NCI-H345 treated with DMSO at 0.1 percent for 48 hours (cell line): ENCODE data around the gene NR1D1.
"Not testable (repeated sequence)": the region's sequence is repeated elsewhere in the genome, so short reads cannot be mapped to it uniquely, and the experiment has no call there.

Experiments used
- DNase-seq: peaks from one replicate; lab custom pipeline; 2025; ENCODE audit not compliant: unreplicated experiment; lab: John Stamatoyannopoulos, UW

NR1D1 gene

GRCh38 chr17:40100419-40100668, at the start of gene NR1D1:
TSS of gene NR1D1 (minus strand) at chr17:40100589. CDS start at chr17:40100094, 495 bp downstream.
- no peak for DNase-seq

GRCh38 chr17:40148527-40148926, 48.1 kb upstream of the NR1D1 start:
- DNase-seq: no peak

DNA sequence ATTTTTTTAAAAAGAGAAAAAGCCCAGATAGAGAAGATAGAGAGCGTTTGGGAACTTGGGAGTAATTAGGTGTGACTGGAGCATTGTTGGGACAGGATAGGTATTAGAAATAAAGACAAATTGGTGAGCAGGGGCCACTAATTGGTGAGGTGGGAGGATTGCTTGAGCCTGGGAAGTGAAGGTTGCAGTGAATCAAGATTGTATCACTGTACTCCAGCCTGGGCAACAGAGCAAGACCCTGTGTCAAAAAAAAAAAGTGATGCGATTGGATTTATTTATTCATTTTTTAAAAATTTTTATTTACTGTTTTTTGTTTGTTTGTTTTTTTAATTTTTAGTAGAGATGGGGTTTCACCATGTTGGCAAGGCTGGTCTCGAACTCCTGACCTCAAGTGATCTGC, 45.1 kb upstream of the NR1D1 start:
- no peak for DNase-seq

GRCh38 chr17:40143166-40143565, 42.8 kb upstream of the NR1D1 start:
- DNase-seq: not testable (repeated sequence)

DNA sequence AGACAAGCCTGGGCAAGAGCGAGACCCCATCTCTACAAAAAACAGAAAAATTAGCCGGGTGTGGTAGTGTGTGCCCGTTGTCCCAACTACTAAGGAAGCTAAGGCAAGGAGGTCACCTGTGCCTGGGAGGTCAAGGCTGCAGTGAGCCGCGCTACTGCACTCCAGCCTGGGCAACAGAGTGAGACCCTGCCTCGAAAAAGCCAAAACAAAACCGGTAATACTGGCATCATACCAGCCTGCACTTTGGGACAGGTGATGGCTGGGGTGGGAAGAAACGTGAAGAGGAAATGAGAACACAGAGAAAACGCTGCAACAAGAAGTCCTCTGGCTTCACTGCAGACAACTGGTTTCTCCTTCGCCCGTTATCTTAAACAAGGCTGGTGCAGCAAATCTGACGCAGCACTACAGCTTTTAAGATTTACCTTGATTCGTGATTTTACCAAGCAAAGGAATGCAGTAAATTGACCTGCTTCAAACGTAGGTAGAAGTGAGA, 39.2 kb upstream of the NR1D1 start:
- DNase-seq: peak; percentile 64

DNA sequence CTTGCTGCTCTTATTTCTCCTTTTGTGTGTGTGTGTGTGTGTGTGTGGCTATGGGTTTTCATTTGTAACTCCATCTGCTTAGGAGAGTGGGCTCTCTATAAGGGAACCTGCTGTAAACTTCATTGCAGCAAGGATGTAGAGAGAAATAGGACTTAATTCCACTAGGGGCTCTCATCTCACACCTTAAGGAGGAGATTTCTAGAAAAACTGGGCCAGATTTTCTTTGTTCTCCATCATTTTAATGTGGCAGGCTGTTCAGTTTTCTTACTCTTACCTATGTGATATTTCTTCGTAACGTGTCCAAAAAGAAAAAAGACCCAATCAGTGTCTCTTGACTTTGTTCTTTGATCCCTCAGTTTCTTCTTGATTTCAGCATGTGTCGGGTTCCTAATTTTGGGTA, 35.4 kb upstream of the NR1D1 start:
- no peak for DNase-seq

DNA sequence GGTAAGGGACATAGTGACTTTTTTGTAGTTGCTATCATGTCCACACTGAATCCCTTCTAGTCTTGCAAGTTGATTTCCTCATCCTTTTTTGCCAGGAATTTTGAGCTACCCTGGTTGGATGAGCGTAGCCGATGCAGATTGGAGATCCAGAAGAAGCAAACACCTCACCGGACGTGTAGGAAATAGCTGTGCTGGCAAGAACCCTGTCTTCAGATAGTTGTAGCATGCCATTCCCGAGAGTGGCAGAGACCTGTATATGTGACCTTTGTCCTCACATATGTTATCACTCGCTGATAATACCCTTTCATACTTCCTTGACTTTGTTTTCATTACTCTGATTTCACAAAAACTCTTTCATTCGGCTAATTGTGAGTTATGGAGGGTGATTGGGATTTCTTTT, 33.8 kb upstream of the NR1D1 start:
- DNase-seq: no peak

- DNase-seq: no peak
These were observed 30.1 kb upstream of the NR1D1 start for GRCh38 chr17:40130352-40131042.

DNA sequence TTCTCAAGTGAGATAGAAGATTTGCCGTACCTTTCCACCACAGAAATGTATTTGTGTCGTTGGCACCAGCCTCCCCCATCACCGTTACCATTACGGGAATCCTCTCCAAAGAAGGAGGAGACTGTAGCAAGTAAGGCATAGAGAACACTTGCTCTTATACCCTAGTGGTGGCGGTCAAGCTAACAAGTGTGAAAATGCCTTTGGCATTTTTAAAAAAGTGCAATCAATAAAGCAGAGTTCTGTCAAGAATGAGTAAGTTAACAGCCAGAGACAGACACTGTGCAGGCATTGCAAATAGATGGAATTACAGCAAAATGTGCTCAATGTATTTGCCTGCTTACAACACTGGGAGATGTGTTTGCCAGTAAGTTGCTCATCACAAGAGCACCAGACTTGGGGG, 29.1 kb upstream of the NR1D1 start:
- DNase-seq: no peak

DNA sequence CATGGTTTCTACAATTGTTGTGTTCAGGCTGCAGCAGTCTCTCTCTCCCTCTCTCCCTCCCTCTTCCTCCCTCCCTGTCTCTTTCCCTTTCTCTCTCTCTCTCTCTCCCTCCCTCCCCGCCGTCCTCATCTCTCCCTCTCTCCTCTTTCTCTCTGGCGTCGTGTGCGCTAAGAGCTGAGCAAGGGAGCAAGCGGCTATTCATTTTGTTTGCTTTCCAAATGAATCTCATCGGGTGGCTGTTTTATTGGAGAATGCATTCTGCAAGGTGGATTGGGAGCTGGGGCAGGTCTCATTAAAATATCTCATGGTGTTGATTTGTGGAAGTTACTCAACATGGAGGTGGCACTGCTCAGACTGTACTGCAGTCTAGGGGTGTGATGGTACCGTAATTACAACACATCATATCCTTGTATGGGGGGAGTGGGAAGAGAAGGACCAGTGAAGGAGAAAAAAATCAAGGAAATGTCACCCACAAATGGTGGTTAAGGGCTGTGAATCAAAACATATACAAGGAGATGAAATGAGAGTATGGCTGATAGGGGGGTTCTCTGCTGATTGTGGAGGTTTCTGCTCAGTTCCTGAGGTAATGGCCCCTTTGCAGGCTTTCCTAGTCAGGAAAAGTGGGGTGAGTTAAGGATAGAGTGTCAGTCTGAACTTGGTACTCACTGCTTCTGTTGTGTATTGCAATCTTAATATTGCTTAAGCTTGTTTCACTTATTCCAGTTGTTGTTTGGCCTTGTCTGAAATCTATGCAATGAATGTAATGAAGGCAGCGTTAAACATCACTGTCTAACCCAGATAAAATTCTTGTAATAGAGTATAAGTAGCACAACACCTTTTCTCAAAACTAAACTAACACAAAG, 24.1 kb upstream of the NR1D1 start:
- peak; percentile 28 for DNase-seq

DNA sequence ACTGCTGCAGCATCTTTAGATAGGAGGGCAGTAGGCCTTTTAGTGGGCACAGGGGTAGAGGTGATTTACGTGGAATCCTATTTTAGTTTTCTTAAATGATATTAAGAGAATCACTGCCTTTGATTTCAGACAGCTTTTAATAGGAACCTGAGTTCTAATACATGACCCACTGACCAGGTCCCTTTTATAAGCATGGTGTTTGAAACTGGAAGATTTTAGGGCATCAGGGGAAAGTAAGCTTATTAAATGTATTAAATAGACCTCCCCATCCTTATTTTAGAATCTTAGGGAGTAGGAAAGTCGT, 23.4 kb upstream of the NR1D1 start:
- no peak for DNase-seq

GRCh38 chr17:40122999-40123810, 22.8 kb upstream of the NR1D1 start:
- DNase-seq: peak; percentile 35

GRCh38 chr17:40122136-40122998, 22.0 kb upstream of the NR1D1 start:
- DNase-seq: no peak

- DNase-seq: peak; percentile 32
These were observed 21.1 kb upstream of the NR1D1 start, which contains the start of gene MSL1 for GRCh38 chr17:40121181-40122135. TSS of gene MSL1 (plus strand) at chr17:40121971. CDS start at chr17:40122613, 642 bp downstream.

- DNase-seq: no peak
These were observed 14.7 kb upstream of the NR1D1 start for GRCh38 chr17:40115101-40115436.

DNA sequence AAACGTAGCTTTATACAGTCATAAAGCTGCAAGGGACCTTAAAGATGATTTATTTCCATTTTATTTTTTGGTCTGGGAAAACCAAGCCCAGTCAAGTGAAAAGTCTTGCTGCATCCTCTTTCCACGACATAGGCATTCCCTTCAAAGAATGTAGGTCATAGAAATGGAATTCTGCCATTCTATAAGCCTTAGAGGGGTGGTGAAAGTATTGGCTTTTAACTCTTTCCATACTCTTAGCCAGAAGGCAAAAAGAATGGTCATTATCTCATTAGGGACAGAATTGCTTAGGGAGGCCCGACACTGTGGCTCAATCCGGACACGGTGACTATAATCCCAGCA, 13.5 kb upstream of the NR1D1 start:
- DNase-seq: no peak

DNA sequence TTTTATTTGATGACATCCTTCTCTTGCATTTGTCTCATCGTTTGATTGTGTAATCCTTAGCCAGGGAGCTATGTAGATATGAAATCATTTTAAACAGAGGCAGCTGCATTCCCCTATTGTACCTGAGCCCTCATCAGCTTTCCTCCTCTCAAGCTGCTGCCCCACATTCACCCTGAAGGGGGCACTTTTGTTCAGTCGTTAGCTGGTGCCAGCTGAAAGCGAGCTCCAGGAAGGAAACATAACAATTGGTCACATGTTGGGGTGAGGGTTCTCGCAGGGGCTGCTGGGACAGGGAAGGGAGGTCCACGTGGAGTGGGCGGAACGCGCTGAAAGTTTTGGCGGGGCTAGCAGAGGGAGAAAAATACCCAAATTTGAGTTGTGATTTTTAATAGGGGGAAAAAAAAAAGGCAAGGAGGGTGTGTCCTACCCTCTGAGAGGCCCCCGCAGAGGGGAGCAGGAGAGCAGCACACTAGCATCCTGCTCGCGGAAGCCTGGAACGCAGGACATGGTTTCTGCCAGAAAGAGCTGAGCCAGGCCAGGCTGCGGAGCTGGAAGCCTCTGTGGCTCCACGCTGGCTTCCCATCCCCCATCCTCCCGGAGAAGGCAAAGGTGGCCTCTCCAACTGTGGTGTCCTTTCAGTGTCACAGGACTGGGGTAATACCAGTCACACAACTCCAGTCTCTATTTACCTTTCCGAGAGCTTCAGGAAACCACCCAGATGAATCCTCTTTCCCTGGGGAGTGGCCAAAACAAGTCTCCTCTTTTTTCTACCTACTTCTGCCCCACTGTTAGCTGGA, 12.9 kb upstream of the NR1D1 start:
- DNase-seq: peak; percentile 89

- DNase-seq: no peak
These were observed 12.3 kb upstream of the NR1D1 start for GRCh38 chr17:40112718-40113109.

DNA sequence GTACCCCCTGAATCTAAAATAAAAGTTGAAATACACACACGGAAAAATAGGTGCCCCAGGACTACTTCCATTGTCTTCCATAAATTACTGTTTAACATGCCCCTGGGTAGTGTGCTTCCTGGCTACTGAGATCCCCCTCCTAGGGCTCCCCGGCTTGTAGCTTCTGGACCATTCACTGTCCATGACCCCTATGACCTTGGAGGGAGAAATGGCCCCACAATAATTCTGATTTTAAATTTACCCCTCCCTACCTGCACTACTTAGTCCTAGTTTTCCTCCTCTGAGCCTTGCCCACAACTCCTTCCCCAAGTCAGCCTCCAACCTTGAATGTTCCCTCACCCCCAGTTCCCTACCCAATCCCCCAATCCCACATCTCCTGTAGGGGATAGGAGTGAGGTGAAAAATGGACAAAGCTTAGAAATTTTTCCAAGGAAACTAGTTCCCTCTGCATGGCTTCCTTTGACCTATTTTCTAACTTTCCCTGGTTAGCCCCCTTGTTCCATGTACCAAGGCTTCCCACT, 11.9 kb upstream of the NR1D1 start:
- no peak for DNase-seq
